T1000 (cell line): ENCODE results near the gene CPLX1.

ENCODE experiments used
- DNase-seq: peaks from one replicate; lab custom pipeline; 2025; ENCODE audit warnings: mixed read lengths; lab: John Stamatoyannopoulos, UW

CPLX1 gene

DNA sequence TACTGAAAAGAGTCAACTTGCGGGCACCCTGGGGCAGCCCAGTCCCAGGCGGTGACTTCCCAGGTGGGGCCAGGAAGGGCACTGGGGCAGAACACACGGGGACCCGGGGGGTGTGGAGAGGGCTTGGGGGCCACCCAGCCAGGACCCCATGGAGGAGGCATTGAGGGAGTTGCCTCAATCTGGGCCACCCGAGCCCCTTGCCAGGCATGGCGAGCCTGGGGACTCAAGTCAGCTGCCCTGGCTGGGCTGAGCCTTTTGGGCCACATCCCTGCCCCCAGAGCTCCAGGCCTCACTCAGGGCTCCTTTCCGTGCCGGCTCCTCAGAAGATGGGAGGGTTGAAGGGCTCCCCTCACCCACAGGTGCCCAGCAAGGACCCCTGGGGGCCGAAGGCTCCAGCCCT lies 6.6 kb upstream of the CPLX1 start:
- no peak for DNase-seq

DNA sequence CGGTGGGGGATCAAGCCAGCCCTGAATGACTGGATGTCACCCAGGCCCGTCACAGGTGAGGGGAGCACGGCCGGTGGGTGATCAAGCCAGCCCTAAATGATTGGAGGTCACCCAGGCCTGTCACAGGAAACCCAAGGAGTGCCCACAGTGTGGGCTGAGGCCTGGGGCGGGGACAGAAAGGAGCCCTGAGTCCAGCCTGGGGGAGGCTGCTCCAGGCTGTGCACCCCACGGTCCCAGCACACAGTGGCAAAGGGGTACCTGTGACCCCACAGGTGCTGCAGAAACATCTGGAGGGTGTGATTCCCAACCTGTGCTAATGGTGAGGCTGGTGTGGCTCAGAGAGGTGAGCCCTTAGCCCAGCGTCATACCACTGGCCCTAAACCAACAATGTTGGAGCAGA lies 6.2 kb upstream of the CPLX1 start:
- no peak for DNase-seq

DNA sequence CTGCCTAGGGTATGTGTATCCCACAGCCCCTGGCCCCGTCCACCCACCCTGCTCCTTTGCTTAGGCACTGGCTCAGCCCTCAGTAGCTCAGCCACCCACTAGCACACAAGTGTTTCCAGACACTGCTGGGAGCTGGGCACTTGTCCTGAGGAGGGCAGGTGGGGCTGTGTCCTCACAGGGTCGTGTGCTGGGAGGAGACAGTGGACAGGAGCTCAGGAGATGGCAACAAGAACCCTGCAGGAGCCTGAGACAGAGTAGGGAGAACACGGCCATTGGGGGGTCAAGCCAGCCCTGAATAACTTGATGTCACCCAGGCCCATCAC lies 5.5 kb upstream of the CPLX1 start:
- DNase-seq = no peak

DNA sequence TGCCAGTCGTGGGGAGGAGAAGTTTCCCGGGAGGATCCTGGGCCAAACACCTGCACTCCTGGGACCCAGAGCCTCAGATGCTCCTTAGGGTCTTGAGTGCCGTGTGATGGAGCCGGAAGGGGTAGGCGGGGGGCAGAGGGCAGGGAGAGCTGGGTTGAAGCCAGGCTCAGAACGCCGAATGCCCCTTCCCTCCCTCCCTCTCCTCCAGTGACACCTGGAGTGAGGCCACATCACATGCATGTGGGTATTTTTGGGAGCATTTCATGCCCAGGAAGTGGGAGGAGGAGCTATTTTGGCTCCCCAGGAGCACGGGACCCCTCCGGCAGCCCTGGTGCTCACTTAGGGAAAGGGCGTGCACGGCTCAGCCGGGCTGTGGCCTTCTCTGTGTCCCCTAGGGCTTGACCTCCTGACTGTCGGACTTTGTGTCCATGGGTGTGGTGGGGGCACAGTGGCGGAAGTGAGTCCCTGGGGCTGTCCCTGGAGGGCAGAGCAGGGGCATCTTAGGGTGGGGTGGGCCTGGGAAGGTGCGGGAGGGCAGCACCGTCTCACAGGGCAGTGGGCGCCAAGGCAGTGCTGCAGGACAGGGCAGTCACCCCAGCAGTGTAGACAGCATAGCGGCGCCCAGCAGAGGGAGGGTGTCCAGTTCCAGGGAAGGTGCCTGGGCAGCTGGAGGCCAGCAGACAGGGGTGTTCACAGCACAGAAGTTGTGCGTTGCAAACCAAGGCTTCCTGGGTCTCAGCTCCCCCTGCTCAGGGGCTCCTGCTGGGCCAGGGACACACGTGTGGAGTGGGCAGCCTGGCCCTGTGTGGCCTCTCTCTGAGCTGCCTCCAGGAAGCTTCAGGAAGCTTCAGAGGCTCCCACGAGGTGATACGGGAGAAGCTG lies 4.9 kb upstream of the CPLX1 start:
- no peak for DNase-seq

DNA sequence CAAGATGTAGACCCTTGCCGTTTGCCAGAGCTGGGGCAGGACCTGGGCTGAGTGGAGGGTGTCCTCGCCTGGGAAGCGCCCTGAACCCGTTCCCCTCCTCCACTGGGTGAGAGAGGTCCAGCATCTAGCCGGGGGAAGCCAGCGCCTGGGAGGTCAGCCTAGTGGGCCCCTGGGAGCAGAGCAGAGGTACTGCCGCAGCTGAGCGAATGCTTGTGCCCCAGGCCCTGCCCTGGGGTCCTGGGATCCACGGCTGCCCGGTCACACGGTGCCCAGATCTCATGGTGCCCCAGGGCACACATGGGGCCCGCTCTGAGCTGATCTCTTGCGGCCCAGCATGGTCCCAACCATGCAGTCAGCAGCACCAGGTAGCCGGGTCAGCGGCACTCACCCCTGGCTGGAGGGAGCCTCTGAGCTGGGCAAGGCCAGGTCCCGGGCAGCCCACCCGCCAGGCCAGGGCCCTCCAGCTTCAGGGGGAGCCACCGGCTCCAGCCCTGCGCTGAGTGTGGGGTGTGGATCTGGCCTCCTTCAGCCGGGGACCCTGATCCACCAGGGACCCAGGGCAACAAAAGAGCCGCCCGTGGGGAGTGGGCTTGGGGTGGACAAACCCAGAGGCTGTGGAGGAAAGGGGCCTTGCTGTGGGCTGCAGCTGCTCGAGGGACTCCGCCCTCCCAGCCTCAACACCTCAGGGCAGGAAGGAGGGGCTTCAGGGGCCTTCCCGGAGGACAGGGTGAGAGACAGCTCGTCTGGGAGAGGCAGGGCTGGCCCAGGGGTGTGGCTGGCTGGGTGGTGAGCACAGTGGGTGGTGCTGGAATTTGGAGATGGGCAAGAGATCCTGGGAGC lies 4.1 kb upstream of the CPLX1 start:
- DNase-seq = no peak

DNA sequence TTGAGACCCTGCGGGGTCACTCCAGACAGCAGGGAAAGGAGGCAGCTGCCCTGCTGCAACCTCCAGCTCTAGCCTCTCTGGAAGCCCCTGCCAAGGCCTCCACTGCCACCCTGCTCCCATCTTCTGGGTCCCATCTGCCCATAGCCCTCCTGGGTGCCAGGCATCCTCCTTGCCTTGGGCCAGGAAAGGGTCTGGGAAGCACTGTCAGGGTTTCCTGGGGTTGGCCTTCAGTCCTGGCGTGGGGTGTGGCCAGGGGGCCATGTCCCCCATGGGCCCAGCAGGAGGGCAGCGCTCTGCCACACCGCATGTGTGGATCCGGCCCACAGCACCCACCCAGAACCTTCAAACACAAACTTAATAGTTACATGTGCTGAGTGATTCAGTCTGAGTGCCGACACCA lies 3.4 kb upstream of the CPLX1 start:
- no peak for DNase-seq

DNA sequence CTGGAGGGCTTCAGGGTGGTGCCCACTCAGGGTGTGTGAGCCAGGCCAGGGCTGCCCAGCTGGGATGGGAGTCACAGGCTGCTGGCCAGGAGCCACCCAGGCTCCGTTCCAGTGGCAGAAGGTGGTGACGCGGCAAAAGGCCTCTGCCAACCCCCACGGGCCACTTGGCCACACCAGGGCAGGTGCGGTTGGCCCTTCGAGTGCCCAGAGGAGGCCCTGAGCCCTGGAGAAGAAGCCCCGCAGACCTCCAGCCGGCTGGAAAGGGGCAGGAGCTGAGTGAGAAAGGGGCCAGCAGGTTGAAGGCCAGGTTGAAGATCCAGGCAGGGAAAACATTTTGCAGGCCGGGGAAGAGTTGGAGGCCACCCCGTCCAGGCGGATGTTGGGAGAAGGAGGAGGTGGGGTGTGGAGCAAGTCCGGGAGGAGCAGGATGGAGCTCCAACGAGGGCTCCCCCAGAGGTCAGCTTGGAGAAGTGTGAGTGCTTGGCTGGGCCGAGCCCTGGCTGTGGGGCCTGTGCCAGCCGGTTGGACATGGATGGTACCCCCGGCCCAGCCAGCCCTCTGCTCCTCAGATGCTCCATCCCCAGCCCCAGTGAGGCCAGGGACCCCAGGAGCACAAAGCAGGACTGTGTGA lies 2.8 kb upstream of the CPLX1 start:
- no peak for DNase-seq

DNA sequence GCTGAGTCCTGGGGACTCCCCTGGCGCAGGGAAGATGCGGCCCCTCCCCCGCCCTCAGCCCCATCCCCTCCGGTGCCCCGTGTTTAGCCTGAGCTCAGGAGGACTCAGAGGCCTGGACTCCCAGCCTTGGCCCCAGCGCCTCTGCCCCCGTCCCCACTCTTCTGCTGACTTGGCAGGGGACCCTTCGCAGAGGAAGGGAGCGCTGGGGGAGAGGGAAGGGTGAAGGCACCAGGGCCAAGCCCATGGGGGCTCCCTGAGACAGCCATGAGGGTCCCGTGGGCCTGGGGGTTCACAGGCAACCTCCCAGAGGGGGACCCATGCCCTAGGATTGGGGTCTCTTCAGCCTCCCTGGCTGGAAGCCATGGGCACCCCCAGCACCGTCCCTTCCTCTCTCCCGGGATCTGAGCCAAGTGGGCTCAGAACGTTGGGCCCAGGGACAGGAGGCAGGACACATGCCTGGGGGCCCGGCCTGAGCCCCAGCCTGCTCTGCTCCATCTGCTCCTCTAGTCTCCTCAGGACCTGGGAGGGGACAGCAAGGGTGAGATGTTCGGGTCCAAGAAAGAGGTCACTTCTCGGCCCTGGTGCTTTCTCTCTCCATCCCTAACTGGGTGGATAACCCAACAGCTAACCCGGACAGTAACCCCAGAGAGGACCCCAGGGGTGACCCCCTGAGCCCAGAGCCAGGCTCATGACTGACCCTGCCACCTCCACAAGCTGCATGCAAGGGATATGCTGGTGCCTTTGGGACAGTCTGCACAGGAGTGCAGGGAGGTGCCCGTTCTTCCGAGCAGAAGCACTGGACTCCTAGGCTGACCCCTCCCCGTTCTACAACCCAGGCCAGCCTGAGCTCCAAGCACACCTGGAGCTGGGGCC lies 1.5 kb upstream of the CPLX1 start:
- DNase-seq = no peak

DNA sequence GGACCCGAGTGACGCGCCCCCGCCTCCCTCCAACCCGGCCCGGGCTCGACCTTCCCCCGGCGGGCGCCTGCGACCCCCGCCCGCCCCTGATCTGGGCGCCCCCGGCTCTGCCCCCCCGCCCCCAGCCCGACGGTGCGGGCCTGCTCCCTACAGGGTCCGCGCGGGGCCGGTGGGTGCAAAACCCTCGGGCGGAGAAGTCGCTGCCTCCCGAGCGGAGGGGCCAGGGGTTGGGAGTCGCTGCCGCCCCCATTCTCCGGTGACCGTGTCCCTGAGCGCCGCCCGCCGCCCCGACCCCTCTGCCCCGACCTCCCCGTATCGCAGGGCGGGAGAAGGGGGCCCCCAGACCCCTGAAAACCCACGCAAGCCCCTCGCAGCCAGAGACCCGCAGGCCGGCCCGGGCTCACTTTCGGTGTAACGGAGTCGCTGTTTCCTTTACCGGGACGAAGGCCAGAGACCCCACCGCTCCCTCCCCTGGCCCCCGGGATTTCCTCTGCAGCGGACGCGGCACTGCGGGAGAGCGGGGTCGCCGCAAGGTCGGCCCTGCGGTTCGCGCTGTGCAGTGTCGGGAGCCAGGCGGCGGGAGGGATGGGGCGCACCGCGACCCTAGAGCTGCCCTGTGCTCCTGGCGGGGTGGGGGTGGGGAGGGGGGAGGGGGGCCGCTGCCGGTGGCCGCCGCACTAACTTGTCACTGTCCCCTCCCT lies 729 bp upstream of the CPLX1 start:
- DNase-seq = no peak

DNA sequence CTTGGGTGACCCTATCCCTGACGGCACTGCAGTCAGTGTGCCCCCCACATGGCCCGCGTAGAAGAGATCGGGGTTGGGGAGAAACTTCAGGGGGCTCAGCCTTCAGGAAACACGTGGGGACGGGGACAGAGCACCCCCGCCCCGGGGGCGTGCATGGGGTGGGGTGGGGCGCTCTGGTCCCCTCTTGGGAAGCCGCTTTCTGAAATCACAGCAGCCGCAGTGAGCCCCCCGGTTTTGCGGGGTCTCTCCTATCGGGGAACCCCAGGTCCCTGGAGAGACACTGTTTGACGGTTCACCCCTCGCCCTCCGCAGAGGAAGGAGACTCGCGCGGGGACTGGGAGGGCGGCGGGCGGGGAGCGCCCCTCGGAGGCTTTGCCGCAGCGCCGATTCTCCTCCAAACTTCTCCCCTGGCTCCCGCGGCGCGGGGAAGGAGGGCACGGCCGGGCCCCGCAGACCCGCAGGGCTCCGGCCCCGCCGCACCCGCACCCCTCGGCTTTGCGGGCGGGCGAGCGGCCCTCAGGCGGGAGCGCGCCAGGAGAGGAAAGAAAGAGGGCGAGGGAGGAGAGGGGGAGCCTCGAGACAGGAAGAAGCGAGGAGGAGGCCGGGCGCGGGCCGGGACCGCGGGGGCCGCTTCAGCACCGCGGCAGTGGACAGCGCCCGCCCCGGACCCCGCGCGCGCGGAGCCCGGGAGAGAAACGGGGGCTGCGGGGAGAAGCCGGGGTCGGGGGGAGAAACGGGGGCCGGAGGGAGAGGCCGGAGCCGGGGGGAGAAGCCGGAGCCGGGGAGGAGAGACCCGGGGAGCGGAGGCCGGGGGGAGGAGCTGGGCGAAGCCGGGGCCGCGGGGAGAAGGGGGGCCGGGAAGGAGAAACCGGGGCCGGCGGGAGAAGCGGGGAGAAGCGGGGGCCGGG lies 612 bp downstream of the CPLX1 start:
- no peak for DNase-seq

DNA sequence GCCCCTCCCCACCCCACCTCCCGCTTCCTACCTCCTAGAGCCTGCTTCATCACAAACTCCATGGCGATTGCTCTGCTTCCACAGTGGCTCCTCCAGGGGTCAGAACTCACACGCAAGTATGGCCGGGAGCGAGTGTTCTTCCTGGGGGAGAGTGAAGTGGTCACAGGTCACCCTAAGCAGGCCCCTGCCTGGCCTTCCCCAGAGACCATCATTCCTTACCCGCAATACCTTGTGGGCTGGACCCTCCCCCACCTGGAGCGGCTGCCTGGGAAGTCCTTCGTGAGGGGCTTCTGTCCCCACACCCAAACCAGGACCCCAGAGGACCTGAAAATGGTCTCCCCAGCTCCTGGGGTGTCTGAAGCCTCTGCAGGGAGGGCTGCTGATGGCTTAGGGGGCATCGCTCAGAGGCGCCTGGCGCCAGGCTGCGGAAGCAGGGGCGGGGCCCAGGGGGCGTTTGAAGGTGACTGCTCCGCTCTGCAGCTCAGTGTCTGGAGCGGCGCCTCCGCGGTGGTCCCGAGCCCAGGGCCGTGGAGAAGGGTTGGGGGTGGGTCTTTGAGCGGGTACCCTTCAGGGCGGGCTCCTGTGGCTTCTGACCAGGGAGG lies 1.4 kb downstream of the CPLX1 start:
- no peak for DNase-seq

DNA sequence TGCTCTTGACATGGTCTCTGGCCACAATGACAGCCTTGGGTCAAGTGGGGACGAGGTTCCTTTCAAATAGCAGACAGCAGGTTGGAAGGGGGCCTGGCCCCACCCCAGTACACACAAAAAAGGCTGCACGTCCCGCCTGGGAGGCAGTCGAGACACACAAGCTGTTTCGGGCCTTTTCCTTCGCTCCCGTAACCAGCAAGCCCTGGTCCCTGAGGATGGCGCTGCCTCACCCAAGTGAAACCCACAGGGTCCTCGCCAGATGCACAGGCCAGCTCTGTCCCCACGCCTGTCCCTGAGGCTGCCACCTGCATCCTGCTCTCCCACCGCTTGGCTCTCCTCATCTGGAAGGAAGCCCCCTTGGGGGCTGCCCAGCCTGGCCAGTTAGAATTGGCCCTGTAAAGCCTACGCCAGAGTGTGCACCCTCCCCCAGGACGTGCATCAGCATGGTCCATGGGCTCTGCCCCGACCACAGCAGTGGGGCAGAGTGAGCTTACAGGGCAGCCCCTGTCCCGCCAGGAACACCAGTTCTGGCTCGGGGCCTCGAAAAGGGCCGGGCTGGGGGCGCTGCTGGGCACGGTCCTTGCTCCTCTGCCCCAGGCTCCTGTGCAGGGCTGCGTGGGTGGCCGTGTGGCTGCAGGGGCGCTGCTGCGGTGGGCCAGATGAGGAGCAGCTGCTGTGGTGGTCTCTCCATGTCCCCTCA lies 2.0 kb downstream of the CPLX1 start:
- no peak for DNase-seq

DNA sequence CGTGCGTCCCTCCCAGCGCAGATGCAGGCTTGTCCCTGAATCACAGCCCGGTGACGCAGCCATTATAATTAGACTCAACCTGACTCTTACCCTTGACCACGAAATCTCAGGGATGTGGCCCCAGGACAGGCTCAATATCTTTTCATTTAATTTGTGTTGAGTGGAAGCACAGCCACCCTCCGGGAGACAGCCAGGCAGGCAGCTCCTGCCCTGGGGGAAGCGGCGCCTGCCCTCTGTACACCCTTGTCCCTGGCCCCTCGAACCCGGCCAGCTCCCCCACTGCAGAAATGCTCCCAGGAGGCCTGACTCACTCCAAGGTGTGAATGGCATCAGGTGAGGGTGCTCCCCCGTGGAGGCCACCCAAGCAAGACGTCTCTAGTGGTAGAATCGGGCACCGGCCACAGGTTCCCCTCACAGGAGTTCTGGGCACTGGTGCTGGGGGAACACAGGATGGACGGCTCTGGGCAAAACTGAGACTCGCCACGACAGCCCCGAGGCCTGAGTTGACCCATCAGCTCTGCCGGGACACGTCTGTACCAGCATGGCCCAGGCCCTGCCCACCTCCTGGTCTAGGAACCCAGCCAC lies 2.7 kb downstream of the CPLX1 start:
- no peak for DNase-seq

DNA sequence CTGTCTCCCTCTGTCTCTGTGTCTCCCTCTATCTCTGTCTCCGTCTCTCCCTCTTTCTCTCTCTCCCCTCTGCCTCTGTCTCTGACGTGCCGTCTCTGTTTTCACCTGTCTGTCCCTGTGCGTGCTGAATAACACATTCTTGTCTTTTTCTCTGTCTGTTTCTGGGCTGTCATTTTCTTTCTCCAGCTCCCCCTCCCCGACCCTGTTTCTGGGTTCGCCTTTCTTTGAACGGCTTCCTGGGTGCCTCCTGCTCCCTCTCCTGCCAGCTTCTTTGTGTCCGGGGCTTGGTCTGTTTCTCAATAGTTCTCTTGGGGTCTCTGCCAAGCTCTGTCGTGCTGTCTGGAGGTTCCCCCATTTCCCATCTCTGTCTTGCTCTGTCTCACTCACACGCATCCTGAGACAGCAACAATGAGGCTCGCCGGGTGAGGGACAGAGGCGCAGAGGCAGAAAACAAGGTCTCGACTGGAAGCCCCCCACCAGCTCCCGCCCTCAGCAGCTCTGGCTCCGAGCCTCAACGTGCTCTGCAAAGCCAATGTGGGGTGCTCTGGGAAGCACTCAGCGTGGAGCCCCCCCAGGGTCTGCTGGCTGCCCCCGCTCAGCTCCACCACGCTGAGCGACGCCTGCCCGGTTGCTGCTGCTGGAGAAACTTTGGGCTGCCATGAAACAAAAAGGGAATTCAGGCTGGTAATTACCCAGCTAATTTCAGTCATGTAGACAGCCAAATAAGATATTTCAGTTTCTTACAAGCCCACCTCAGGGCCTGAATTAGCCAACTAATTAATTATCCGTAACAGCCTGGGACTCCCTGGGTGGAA lies 3.4 kb downstream of the CPLX1 start:
- no peak for DNase-seq

DNA sequence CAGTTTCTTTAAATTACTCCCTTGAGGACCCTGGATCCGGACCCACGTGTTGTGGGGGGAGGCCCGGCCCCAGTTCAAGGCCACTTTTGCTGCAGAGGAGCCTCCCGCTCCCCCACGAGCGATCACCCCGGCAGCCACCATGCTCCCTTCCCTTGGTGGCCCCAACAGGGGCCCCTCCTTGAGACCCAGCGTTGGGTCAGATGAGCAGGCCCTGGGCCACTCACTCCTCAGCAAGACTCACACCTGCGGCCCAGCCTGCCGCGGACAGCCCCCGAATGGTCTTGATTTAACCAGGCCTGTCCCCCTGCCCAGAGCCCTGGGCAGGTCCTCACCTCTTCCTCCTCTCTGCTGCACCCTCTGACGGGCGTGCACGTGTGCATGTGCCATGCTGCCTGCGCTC lies 4.3 kb downstream of the CPLX1 start:
- no peak for DNase-seq

DNA sequence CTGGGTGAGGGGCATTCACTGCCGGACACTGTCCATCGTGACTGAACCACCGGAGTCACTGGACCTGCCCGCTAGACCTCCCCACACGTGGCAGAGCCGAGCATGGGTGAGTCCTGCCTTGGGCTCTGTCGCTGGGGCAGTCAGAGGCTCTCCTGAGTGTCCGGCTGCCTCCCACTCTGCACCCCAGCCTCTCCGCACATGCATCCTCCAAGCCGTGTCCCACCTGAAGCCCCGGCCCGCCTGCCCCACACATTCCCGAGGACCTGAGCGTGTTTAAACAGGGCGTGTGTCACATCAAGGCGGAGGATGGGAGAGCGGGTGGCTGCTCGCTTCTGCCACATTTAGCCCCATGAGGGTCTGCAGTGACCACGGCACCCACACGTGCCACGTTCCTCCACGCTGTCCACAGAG lies 4.7 kb downstream of the CPLX1 start:
- no peak for DNase-seq

DNA sequence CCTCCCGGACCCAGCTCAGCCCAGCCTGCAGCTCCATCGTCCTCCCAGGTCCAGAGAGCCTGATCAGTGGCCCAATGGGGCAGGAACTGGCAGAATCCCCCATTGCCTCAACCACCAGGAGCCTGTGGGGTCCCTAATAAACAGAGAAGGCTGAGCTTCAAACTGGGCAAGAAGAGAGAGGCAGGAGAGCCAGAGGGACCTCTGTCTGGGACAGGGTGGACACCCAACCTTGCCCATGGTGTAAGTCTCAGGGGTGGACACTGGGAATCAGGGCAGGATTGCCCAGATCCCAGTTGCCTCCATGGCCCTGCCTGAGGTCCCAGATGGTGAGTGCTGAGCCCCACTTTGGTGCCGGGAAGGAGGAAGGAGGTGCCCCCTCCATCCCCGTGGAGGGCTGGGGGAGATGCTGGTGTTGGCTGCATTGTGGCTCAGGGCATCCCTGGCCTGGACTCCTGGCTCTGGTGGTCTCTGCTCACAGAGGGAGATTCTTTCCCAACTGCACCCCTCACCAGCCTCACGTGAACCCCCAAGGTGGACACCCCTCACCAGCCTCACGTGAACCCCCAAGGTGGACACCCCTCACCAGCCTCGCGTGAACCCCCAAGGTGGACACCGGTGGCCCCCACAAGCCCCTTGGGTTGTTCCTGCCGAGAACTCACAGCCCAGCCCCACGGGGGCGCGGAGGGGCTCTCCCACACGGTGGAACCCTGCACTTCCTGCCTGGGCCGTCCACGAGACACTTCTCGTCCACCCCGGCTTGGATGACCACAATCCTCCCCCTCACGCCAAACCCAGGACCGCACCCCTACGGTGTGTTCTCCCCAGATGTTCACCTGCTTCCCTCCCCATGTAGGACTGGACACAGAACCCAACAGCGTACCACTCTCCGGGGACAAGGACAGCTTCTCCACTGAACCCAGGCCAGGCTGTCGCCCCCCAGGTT lies 5.4 kb downstream of the CPLX1 start:
- no peak for DNase-seq
